Measurements from ENCODE around the gene HIPK2.
A peak's percentile ranks its signal among the peaks of the same experiment; 100 is the strongest.

DNA sequence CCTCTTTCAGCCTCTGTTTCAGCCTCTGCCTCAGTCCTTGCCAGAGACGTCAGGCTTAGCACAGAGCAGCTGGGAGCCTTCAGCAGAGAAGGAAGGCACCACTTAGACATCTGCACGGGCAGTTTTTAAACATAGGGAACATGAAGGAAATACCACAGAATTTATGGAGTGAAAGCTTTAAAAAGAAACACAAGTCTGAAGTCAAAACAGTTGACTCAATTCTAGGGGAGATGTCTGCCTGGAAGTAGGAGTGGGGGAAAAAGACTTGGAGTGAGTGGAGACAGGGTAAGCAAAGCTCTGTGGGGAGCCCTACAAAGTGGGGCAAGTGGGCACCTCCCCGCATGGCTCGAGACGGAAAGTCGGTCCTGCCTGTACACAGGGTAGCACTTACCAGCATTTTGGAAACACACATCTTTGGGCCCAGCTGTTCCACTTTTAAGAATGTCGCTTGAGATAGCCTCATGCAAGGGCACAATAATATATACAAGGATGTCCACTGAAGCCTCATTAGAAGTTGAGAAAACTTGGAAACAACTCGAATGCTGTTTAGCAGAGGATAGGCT lies 46.2 kb upstream of the HIPK2 start:
- TF ChIP-seq, protein P1, sequence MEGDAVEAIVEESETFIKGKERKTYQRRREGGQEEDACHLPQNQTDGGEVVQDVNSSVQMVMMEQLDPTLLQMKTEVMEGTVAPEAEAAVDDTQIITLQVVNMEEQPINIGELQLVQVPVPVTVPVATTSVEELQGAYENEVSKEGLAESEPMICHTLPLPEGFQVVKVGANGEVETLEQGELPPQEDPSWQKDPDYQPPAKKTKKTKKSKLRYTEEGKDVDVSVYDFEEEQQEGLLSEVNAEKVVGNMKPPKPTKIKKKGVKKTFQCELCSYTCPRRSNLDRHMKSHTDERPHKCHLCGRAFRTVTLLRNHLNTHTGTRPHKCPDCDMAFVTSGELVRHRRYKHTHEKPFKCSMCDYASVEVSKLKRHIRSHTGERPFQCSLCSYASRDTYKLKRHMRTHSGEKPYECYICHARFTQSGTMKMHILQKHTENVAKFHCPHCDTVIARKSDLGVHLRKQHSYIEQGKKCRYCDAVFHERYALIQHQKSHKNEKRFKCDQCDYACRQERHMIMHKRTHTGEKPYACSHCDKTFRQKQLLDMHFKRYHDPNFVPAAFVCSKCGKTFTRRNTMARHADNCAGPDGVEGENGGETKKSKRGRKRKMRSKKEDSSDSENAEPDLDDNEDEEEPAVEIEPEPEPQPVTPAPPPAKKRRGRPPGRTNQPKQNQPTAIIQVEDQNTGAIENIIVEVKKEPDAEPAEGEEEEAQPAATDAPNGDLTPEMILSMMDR (IDR thresholded peaks at IDR 0.05), result no peak
- TF ChIP-seq POLR2A (IDR thresholded peaks at IDR 0.05), result no peak
- TF ChIP-seq POLR2AphosphoS5 (IDR thresholded peaks at IDR 0.05), result peak in 1 of 2 donors; percentile 36
- TF ChIP-seq EP300 (IDR thresholded peaks at IDR 0.05), result no peak
